ENCODE results near the gene OR4C11.

Gene OR4C11

DNA sequence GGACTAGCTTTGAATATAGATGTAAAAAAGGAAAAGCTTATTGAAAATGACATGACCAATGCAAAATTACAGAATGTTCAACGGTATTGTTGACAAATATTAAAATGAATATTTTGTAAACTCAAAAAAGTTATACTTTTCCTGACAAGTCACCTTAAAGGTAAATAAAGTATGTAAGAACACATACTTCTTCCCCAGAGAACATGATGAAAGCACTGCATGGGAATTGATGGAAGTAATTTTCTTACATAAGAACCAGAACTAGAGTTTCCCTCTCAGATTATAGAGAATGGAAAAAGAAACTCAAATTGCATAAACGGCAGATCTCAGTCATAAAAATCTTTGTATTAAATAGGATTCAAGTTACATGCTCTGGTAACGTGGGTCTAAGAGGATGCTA lies 27.4 kb upstream of the OR4C11 start, which contains the start of gene OR4P4:
TSS of gene OR4P4 (plus strand) at position 301 of the 400 bp plus-strand sequence.
- Histone ChIP-seq H3K4me1 (ENCODE audit: control insufficient read depth, insufficient read depth, low read depth, low read length) (no peaks in the 10 kb centered on the region), H3K4ac (ENCODE audit: low read depth in 1 of 2, low read length in 2 of 2) (no peak within 1 kb of the TSS), H3K23ac (ENCODE audit: low read length in 2 of 2) (no peak within 1 kb of the TSS), H3K36me3 (ENCODE audit: control insufficient read depth in 1 of 2, insufficient read depth in 2 of 2, low read depth in 1 of 2, low read length in 2 of 2) (no peaks in the 10 kb centered on the region), H2BK5ac (ENCODE audit: low read depth, low read length, poor library complexity, severe bottlenecking) (no peak within 1 kb of the TSS), H3K27me3 (ENCODE audit: control insufficient read depth in 1 of 2, insufficient read depth in 1 of 2, low read length in 2 of 2) (no peaks in the 10 kb centered on the region), H4K8ac (ENCODE audit: low read length) (no peak within 1 kb of the TSS), H3K9me3 (ENCODE audit: control insufficient read depth, low read length) (peaks cover 28% of the 10 kb centered on the region), H2AFZ (ENCODE audit: low read depth, low read length) (no peak within 1 kb of the TSS), H3K79me1 (replicated peaks; ENCODE audit: low read length, poor library complexity, severe bottlenecking) (no peaks in the 10 kb centered on the region), H3K27ac (ENCODE audit: low read length, poor library complexity, severe bottlenecking) (no peak within 1 kb of the TSS), H2BK12ac (ENCODE audit: low read length in 2 of 2) (no peak within 1 kb of the TSS), H2BK15ac (ENCODE audit: low read depth, poor library complexity, severe bottlenecking) (no peak within 1 kb of the TSS), H4K91ac (ENCODE audit: low read length) (no peak within 1 kb of the TSS), H3K14ac (ENCODE audit: low read length in 2 of 2) (no peak within 1 kb of the TSS), H3K18ac (ENCODE audit: low read depth in 1 of 2, low read length in 2 of 2) (no peak within 1 kb of the TSS), H3K4me2 (ENCODE audit: low read length, poor library complexity, severe bottlenecking) (no peak within 1 kb of the TSS), H3K9ac (ENCODE audit: low read length) (no peak within 1 kb of the TSS), H2BK120ac (ENCODE audit: low read depth, low read length) (no peak within 1 kb of the TSS), H3K4me3 (ENCODE audit: insufficient read depth in 1 of 2, low read depth in 1 of 2, low read length in 2 of 2) (no peak within 1 kb of the TSS), H2AK5ac (ENCODE audit: low read length, severe bottlenecking) (no peak within 1 kb of the TSS)
- DNase-seq, result no peak
- no CpG with 5 or more reads among the region's 3 CpGs for WGBS

DNA sequence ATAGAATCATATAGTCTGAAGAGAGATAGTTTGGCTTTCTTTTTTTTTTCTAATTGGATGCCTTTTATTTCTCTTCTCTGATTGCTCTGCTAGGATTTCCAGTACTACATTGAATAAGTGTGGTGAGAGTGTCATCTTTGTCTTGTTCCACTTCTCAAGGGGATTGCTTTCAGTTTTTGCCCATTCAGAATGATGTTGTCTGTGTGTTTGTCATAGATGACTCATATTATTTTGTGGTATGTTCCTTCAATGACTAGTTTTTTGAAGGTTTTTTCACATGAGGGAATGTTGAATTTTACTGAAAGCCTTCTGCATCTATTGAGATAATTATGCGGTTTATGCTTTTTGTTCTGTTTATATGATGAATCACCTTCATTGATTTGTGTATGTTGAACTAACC lies 17.1 kb upstream of the OR4C11 start:
- peaks cover 20% of the 10 kb centered on the region for H3K9me3 ChIP-seq (ENCODE audit: control insufficient read depth, low read length)
- no peak overlapping the region for H2BK5ac ChIP-seq (ENCODE audit: low read depth, low read length, poor library complexity, severe bottlenecking)
- H4K91ac ChIP-seq (ENCODE audit: low read length), result no peak overlapping the region
- H3K4me2 ChIP-seq (ENCODE audit: low read length, poor library complexity, severe bottlenecking), result no peak overlapping the region
- DNase-seq, result no peak
- H3K4me1 ChIP-seq (ENCODE audit: control insufficient read depth, insufficient read depth, low read depth, low read length), result no peaks in the 10 kb centered on the region
- no peak overlapping the region for H3K18ac ChIP-seq (ENCODE audit: low read depth in 1 of 2, low read length in 2 of 2)
- 94% methylated on average over 1 of the region's 1 CpG for WGBS
- H2AK5ac ChIP-seq (ENCODE audit: low read length, severe bottlenecking), result no peak overlapping the region
- H4K8ac ChIP-seq (ENCODE audit: low read length), result no peak overlapping the region
- no peak overlapping the region for H3K9ac ChIP-seq (ENCODE audit: low read length)
- no peak overlapping the region for H3K23ac ChIP-seq (ENCODE audit: low read length in 2 of 2)
- H2AFZ ChIP-seq (ENCODE audit: low read depth, low read length), result no peak overlapping the region
- no peak overlapping the region for H3K27ac ChIP-seq (ENCODE audit: low read length, poor library complexity, severe bottlenecking)
- no peak overlapping the region for H2BK15ac ChIP-seq (ENCODE audit: low read depth, poor library complexity, severe bottlenecking)
- H2BK120ac ChIP-seq (ENCODE audit: low read depth, low read length), result no peak overlapping the region
- H3K27me3 ChIP-seq (ENCODE audit: control insufficient read depth in 1 of 2, insufficient read depth in 1 of 2, low read length in 2 of 2), result no peaks in the 10 kb centered on the region
- H3K4ac ChIP-seq (ENCODE audit: low read depth in 1 of 2, low read length in 2 of 2), result no peak overlapping the region
- H3K14ac ChIP-seq (ENCODE audit: low read length in 2 of 2), result no peak overlapping the region
- H3K36me3 ChIP-seq (ENCODE audit: control insufficient read depth in 1 of 2, insufficient read depth in 2 of 2, low read depth in 1 of 2, low read length in 2 of 2), result no peaks in the 10 kb centered on the region
- H2BK12ac ChIP-seq (ENCODE audit: low read length in 2 of 2), result no peak overlapping the region
- no peaks in the 10 kb centered on the region for H3K79me1 ChIP-seq (replicated peaks; ENCODE audit: low read length, poor library complexity, severe bottlenecking)
- H3K4me3 ChIP-seq (ENCODE audit: insufficient read depth in 1 of 2, low read depth in 1 of 2, low read length in 2 of 2), result no peak overlapping the region

DNA sequence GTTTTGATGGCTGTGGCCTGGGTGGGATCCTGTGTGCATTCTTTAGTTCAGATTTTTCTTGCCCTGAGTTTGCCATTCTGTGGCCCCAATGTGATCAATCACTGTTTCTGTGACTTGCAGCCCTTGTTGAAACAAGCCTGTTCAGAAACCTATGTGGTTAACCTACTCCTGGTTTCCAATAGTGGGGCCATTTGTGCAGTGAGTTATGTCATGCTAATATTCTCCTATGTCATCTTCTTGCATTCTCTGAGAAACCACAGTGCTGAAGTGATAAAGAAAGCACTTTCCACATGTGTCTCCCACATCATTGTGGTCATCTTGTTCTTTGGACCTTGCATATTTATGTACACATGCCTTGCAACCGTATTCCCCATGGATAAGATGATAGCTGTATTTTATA lies 34.9 kb downstream of the OR4C11 start:
- no peak overlapping the region for H2BK5ac ChIP-seq (ENCODE audit: low read depth, low read length, poor library complexity, severe bottlenecking)

DNA sequence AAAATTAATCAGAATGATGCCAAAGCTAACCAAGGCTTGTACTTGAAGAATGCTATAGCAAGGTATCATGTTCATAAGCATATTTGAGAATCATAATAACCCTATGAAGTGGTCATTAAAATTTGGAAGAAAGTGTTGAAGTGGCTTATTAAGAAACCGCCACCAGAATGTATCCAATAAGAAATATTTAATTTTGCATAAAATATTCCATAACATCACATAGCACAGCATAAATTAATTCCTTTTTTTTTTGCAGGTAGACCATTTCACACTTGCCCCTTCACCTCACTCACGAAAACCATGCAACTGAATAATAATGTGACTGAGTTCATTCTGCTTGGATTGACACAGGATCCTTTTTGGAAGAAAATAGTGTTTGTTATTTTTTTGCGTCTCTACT lies 35.6 kb downstream of the OR4C11 start, which contains the start of gene OR4C16:
TSS of gene OR4C16 (plus strand) at position 301 of the 400 bp plus-strand sequence. CDS start at position 301, 0 bp downstream.
- Histone ChIP-seq H3K4me1 (ENCODE audit: control insufficient read depth, insufficient read depth, low read depth, low read length) (no peaks in the 10 kb centered on the region), H3K4ac (ENCODE audit: low read depth in 1 of 2, low read length in 2 of 2) (no peak within 1 kb of the TSS), H3K9me3 (ENCODE audit: control insufficient read depth, low read length) (peaks cover 35% of the 10 kb centered on the region), H2BK5ac (ENCODE audit: low read depth, low read length, poor library complexity, severe bottlenecking) (no peak within 1 kb of the TSS), H3K27ac (ENCODE audit: low read length, poor library complexity, severe bottlenecking) (no peak within 1 kb of the TSS), H2BK120ac (ENCODE audit: low read depth, low read length) (no peak within 1 kb of the TSS), H3K4me2 (ENCODE audit: low read length, poor library complexity, severe bottlenecking) (no peak within 1 kb of the TSS), H2BK15ac (ENCODE audit: low read depth, poor library complexity, severe bottlenecking) (no peak within 1 kb of the TSS), H3K18ac (ENCODE audit: low read depth in 1 of 2, low read length in 2 of 2) (no peak within 1 kb of the TSS), H4K91ac (ENCODE audit: low read length) (no peak within 1 kb of the TSS), H3K9ac (ENCODE audit: low read length) (no peak within 1 kb of the TSS), H3K27me3 (ENCODE audit: control insufficient read depth in 1 of 2, insufficient read depth in 1 of 2, low read length in 2 of 2) (no peaks in the 10 kb centered on the region), H3K36me3 (ENCODE audit: control insufficient read depth in 1 of 2, insufficient read depth in 2 of 2, low read depth in 1 of 2, low read length in 2 of 2) (no peaks in the 10 kb centered on the region), H3K14ac (ENCODE audit: low read length in 2 of 2) (no peak within 1 kb of the TSS), H3K79me1 (replicated peaks; ENCODE audit: low read length, poor library complexity, severe bottlenecking) (no peaks in the 10 kb centered on the region), H4K8ac (ENCODE audit: low read length) (no peak within 1 kb of the TSS), H2AK5ac (ENCODE audit: low read length, severe bottlenecking) (no peak within 1 kb of the TSS), H3K23ac (ENCODE audit: low read length in 2 of 2) (no peak within 1 kb of the TSS), H2AFZ (ENCODE audit: low read depth, low read length) (no peak within 1 kb of the TSS), H3K4me3 (ENCODE audit: insufficient read depth in 1 of 2, low read depth in 1 of 2, low read length in 2 of 2) (no peak within 1 kb of the TSS), H2BK12ac (ENCODE audit: low read length in 2 of 2) (no peak within 1 kb of the TSS)
- 100% methylated on average over 1 of the region's 3 CpGs for WGBS
- DNase-seq, result no peak

More for the DNA sequence above, 34.9 kb downstream of the OR4C11 start:
- Histone ChIP-seq H2BK15ac (ENCODE audit: low read depth, poor library complexity, severe bottlenecking) (no peak overlapping the region), H3K18ac (ENCODE audit: low read depth in 1 of 2, low read length in 2 of 2) (no peak overlapping the region), H3K79me1 (replicated peaks; ENCODE audit: low read length, poor library complexity, severe bottlenecking) (no peaks in the 10 kb centered on the region), H4K8ac (ENCODE audit: low read length) (no peak overlapping the region), H3K27me3 (ENCODE audit: control insufficient read depth in 1 of 2, insufficient read depth in 1 of 2, low read length in 2 of 2) (no peaks in the 10 kb centered on the region), H3K36me3 (ENCODE audit: control insufficient read depth in 1 of 2, insufficient read depth in 2 of 2, low read depth in 1 of 2, low read length in 2 of 2) (no peaks in the 10 kb centered on the region), H2BK12ac (ENCODE audit: low read length in 2 of 2) (no peak overlapping the region), H3K27ac (ENCODE audit: low read length, poor library complexity, severe bottlenecking) (no peak overlapping the region), H3K9ac (ENCODE audit: low read length) (no peak overlapping the region), H3K4me2 (ENCODE audit: low read length, poor library complexity, severe bottlenecking) (no peak overlapping the region), H3K14ac (ENCODE audit: low read length in 2 of 2) (no peak overlapping the region), H3K4me1 (ENCODE audit: control insufficient read depth, insufficient read depth, low read depth, low read length) (no peaks in the 10 kb centered on the region), H4K91ac (ENCODE audit: low read length) (no peak overlapping the region), H3K23ac (ENCODE audit: low read length in 2 of 2) (no peak overlapping the region), H3K9me3 (ENCODE audit: control insufficient read depth, low read length) (peaks cover 40% of the 10 kb centered on the region), H2AFZ (ENCODE audit: low read depth, low read length) (no peak overlapping the region), H3K4me3 (ENCODE audit: insufficient read depth in 1 of 2, low read depth in 1 of 2, low read length in 2 of 2) (no peak overlapping the region), H2AK5ac (ENCODE audit: low read length, severe bottlenecking) (no peak overlapping the region), H2BK120ac (ENCODE audit: low read depth, low read length) (no peak overlapping the region), H3K4ac (ENCODE audit: low read depth in 1 of 2, low read length in 2 of 2) (no peak overlapping the region)
- no CpG with 5 or more reads among the region's 1 CpG for WGBS
- DNase-seq, result no peak

Measured in mesenchymal stem cell (in vitro differentiated cells and primary cell).